Naive thymus-derived CD4-positive, alpha-beta T cell (primary cell): Measurements from ENCODE around the gene WFDC1. TPM values are rescaled to one million over a fixed set of nuclear protein-coding genes. Genes with fewer than 3 reads are reported as not detected.

Experiments
- ATAC-seq: fragments of 150-1000 bp; cut with Tn5 transposase; 2 replicates; pipeline ENCODE4 v1.10.0; 2021; ENCODE audit warnings: mild to moderate bottlenecking, moderate library complexity
- CTCF ChIA-PET: fragments of 350-600 bp; sonication (Branson Sonifier 250); formaldehyde crosslinking; loops from one replicate; lab custom pipeline; 2021; ENCODE audit warnings: antibody characterized with exemption; lab: Charles Lee
- POLR2A ChIA-PET: fragments of 350-600 bp; sonication (Branson Sonifier 250); formaldehyde crosslinking; loops from one replicate; lab custom pipeline; 2021; ENCODE audit warnings: antibody characterized with exemption, inconsistent platforms; lab: Charles Lee
- DNase-seq, 9 donors: peaks; one replicate each; pipeline versions ENCODE4 v3.0.0 to v3.0.0-alpha.2; 2020 to 2022; ENCODE audit warnings: mixed read lengths in 1 of 9
- H3K27ac ChIP-seq: one replicate; pipeline ENCODE4 v1.7.0; 2013; ENCODE audit warnings: mild to moderate bottlenecking, low read depth, low read length, moderate library complexity
- H3K27me3 ChIP-seq, 2 donors: one replicate each; pipeline ENCODE4 v1.7.0; 2013; ENCODE audit warnings: low read length in 2 of 2, mild to moderate bottlenecking in 2 of 2, moderate library complexity in 2 of 2; ENCODE audit not compliant: control insufficient read depth in 2 of 2, insufficient read depth in 2 of 2
- H3K36me3 ChIP-seq, 3 experiments: 1 replicate in 2 of 3; 2 replicates in 1 of 3; pipeline ENCODE4 v1.7.0; 2013; ENCODE audit warnings: low read length in 3 of 3, mild to moderate bottlenecking in 3 of 3, moderate library complexity in 1 of 3; ENCODE audit not compliant: insufficient read depth in 3 of 3, control insufficient read depth in 2 of 3
- H3K4me1 ChIP-seq, 2 donors: one replicate each; pipeline ENCODE4 v1.7.0; 2013; ENCODE audit warnings: low read length in 2 of 2, mild to moderate bottlenecking in 2 of 2, moderate library complexity in 1 of 2; ENCODE audit not compliant: control insufficient read depth in 2 of 2, insufficient read depth in 2 of 2
- H3K4me3 ChIP-seq: 2 replicates; pipeline ENCODE4 v1.7.0; 2013; ENCODE audit warnings: mild to moderate bottlenecking, low read length
- H3K9me3 ChIP-seq, 3 experiments: 1 replicate in 2 of 3; 2 replicates in 1 of 3; pipeline ENCODE4 v1.7.0; 2013; ENCODE audit warnings: low read length in 3 of 3; ENCODE audit not compliant: control insufficient read depth in 2 of 3
- H3K27ac Mint-ChIP-seq, 9 donors: one replicate each; pipeline ENCODE4 v1.8.0; 2020 to 2022; ENCODE audit warnings: mixed read lengths in 9 of 9, mild to moderate bottlenecking in 8 of 9, moderate library complexity in 5 of 9, inconsistent platforms in 2 of 9
- H3K27me3 Mint-ChIP-seq, 5 donors: one replicate each; pipeline ENCODE4 v1.8.0; 2021 to 2022; ENCODE audit warnings: mixed read lengths in 5 of 5, mild to moderate bottlenecking in 1 of 5
- H3K36me3 Mint-ChIP-seq, 5 donors: one replicate each; pipeline ENCODE4 v1.8.0; 2020 to 2022; ENCODE audit warnings: mixed read lengths in 5 of 5, mild to moderate bottlenecking in 3 of 5, inconsistent platforms in 1 of 5
- H3K4me1 Mint-ChIP-seq, 7 donors: one replicate each; pipeline ENCODE4 v1.8.0; 2020 to 2022; ENCODE audit warnings: mixed read lengths in 7 of 7, mild to moderate bottlenecking in 3 of 7, inconsistent platforms in 1 of 7
- H3K4me3 Mint-ChIP-seq, 10 donors: one replicate each; pipeline ENCODE4 v1.8.0; 2020 to 2022; ENCODE audit warnings: mild to moderate bottlenecking in 10 of 10, mixed read lengths in 10 of 10, moderate library complexity in 6 of 10, inconsistent platforms in 2 of 10
- H3K9me3 Mint-ChIP-seq, 11 donors: one replicate each; pipeline ENCODE4 v1.8.0; 2020 to 2022; ENCODE audit warnings: mixed read lengths in 11 of 11, mild to moderate bottlenecking in 4 of 11, inconsistent platforms in 1 of 11, moderate library complexity in 1 of 11
- intact Hi-C, 2 donors: fragments of 100-400 bp; cut with micrococcal nuclease; formaldehyde crosslinking; loops; one replicate each; pipeline ENCODE4 v1.15.1; 2023
- polyA plus RNA-seq, 2 donors: library from polyadenylated mRNA; unstranded; fragments of 300-500 nt; fragmentation: Illumina TruSeq; gene quantifications; one replicate each; pipeline ENCODE4 v1.2.3, GENCODE V29; 2021
- total RNA-seq, 6 experiments: library from RNA in 5 of 6; stranded (reverse) in 5 of 6; gene quantifications; 1 replicate in 5 of 6; 2 replicates in 1 of 6; pipeline ENCODE4 v1.2.3 and lab custom pipeline; 2021 to 2026

The WFDC1 gene
- total and polyA plus RNA-seq, 7 experiments from 2014 or later = not detected

GRCh38 chr16:84271037-84271436, 23.6 kb upstream of the WFDC1 start:
- peaks cover 0 to 10% (median 0%) of the 10 kb centered on the region in 5 donors for H3K27me3 Mint-ChIP-seq
- no peak overlapping the region for H3K4me3 Mint-ChIP-seq
- H3K9me3 ChIP-seq = no peaks in the 10 kb centered on the region
- H3K27me3 ChIP-seq = no peaks in the 10 kb centered on the region
- H3K4me1 Mint-ChIP-seq = no peaks in the 10 kb centered on the region
- ChIA-PET POLR2A (no interaction called here), CTCF (no interaction called here)
- intact Hi-C loops = no loop called here
- H3K4me1 ChIP-seq = no peaks in the 10 kb centered on the region
- H3K36me3 ChIP-seq = no peaks in the 10 kb centered on the region
- H3K4me3 ChIP-seq = no peak overlapping the region
- H3K27ac ChIP-seq = no peak overlapping the region
- peaks cover 0 to 2% (median 0%) of the 10 kb centered on the region in 11 donors for H3K9me3 Mint-ChIP-seq
- no peaks in the 10 kb centered on the region for H3K36me3 Mint-ChIP-seq
- H3K27ac Mint-ChIP-seq = no peak overlapping the region
- DNase-seq (no peak), ATAC-seq (no peak)

DNA sequence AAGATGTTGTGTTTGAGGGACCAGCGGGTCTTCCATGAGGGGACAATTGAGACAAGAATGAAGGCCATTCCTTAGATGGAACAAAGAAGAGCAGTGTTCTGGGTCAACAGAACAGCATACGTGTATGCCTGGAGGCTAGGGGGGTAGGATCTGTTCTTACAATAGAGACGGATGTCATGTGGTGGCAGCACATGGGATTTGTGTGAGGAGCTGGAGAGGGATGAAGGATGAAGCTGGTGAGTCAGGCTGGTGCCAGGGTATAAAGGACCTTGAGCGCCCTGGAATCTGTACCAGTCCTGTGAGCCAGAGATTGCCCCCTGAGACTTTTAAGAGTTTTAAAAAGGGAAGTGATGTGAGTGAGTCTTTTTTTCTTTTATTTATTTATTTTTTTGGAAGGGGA, 22.8 kb upstream of the WFDC1 start:
- ChIA-PET CTCF (interaction anchor here (0.8 kb wide), 1 partner anchor 448 kb away, joined by 3 read pairs; no protein-coding TSS in a partner anchor), POLR2A (no interaction called here)
- intact Hi-C loops = no loop called here

GRCh38 chr16:84272740-84273320, 21.8 kb upstream of the WFDC1 start:
- no peak for DNase-seq
- ATAC-seq = no peak
- Mint-ChIP-seq H3K27me3 (peaks cover 0 to 6% (median 0%) of the 10 kb centered on the region in 5 donors), H3K4me3 (no peak overlapping the region), H3K36me3 (no peaks in the 10 kb centered on the region), H3K4me1 (no peaks in the 10 kb centered on the region), H3K27ac (no peak overlapping the region), H3K9me3 (peaks cover 0 to 2% (median 0%) of the 10 kb centered on the region in 11 donors)
- no peak overlapping the region for H3K27ac ChIP-seq
- POLR2A ChIA-PET = no interaction called here
- no peaks in the 10 kb centered on the region for H3K27me3 ChIP-seq
- no peaks in the 10 kb centered on the region for H3K4me1 ChIP-seq
- H3K4me3 ChIP-seq = no peak overlapping the region
- intact Hi-C loops = no loop called here
- no peaks in the 10 kb centered on the region for H3K9me3 ChIP-seq
- no peaks in the 10 kb centered on the region for H3K36me3 ChIP-seq
- CTCF ChIA-PET = interaction anchor here (0.8 kb wide), 1 partner anchor 447 kb away, joined by 3 read pairs; no protein-coding TSS in a partner anchor

More for the DNA sequence above, 22.8 kb upstream of the WFDC1 start:
- Mint-ChIP-seq H3K27ac (no peak overlapping the region), H3K4me1 (no peaks in the 10 kb centered on the region), H3K36me3 (no peaks in the 10 kb centered on the region), H3K27me3 (peaks cover 0 to 10% (median 0%) of the 10 kb centered on the region in 5 donors), H3K9me3 (peaks cover 0 to 2% (median 0%) of the 10 kb centered on the region in 11 donors), H3K4me3 (no peak overlapping the region)
- no peaks in the 10 kb centered on the region for H3K9me3 ChIP-seq
- no peak overlapping the region for H3K27ac ChIP-seq
- no peak overlapping the region for H3K4me3 ChIP-seq
- no peaks in the 10 kb centered on the region for H3K27me3 ChIP-seq
- no peaks in the 10 kb centered on the region for H3K4me1 ChIP-seq
- H3K36me3 ChIP-seq = no peaks in the 10 kb centered on the region
- DNase-seq (no peak), ATAC-seq (no peak)

DNA sequence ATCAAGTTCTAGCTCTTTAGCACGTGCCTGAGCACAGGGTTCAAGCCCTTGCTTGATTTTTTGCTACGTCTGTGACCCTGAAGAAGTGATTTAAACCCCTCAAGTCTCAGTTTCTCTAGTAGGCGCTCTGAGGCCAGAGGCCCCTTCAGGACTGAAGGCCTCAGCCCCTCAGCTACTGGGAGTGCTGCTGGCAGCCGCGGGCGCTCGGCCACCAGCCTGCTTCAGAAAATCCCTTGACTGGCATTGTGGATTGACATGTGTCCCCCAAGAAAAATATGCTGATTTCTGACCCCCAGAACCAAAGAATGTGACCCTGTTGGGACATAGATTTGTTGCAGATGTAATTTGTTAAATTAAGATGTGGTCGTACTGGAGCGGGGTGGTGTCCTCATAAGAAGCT, 20.2 kb upstream of the WFDC1 start:
- DNase-seq = no peak
- peaks cover 0 to 2% (median 0%) of the 10 kb centered on the region in 11 donors for H3K9me3 Mint-ChIP-seq
- CTCF ChIA-PET = no interaction called here

DNA sequence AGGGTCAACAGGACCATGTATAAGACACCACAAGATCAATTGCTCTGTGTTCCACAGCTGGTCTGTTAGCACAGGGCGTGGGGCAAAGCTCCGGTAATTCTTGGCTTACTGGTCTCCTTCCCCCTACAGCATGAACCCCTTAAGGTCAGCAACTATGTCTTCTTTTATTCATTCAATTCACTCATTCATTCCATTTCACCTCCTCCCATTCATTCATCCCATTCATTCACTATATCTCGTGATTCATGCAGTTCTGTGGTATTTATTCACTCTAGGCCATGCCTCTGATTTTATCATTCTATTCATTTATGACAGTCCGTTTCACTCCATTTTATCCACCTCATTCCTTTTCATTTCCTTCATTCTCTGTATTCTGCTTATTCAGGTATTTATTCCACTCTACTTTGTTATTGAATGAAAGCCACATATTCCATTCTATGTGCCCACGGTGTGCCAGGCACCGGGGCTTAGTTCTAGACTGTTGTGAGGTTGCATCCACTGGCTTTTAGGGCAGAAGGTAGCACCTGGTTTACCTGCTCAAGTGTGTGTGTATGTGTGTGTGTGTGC, 19.0 kb upstream of the WFDC1 start:
- ChIA-PET POLR2A (no interaction called here), CTCF (interaction anchor here (0.6 kb wide), 1 partner anchor 704 kb away, joined by 5 read pairs; no protein-coding TSS in a partner anchor)
- no peaks in the 10 kb centered on the region for H3K27me3 ChIP-seq
- intact Hi-C loops = loop anchor here in 1 of 2 donors (2.0 kb wide), 1 partner anchor 347 kb away; no protein-coding TSS in a partner anchor
- no peak for DNase-seq
- no peaks in the 10 kb centered on the region for H3K36me3 Mint-ChIP-seq
- H3K9me3 Mint-ChIP-seq = peaks cover 0 to 2% (median 0%) of the 10 kb centered on the region in 11 donors
- no peaks in the 10 kb centered on the region for H3K4me1 Mint-ChIP-seq
- no peaks in the 10 kb centered on the region for H3K9me3 ChIP-seq
- peaks cover 0 to 10% (median 0%) of the 10 kb centered on the region in 5 donors for H3K27me3 Mint-ChIP-seq
- no peak overlapping the region for H3K27ac Mint-ChIP-seq
- H3K4me1 ChIP-seq = no peaks in the 10 kb centered on the region
- H3K4me3 ChIP-seq = no peak overlapping the region
- no peak overlapping the region for H3K4me3 Mint-ChIP-seq
- ATAC-seq = no peak
- H3K27ac ChIP-seq = no peak overlapping the region
- H3K36me3 ChIP-seq = no peaks in the 10 kb centered on the region

More for the DNA sequence above, 20.2 kb upstream of the WFDC1 start:
- H3K27me3 ChIP-seq = no peaks in the 10 kb centered on the region
- H3K4me1 ChIP-seq = no peaks in the 10 kb centered on the region
- H3K36me3 ChIP-seq = no peaks in the 10 kb centered on the region
- no peaks in the 10 kb centered on the region for H3K9me3 ChIP-seq
- Mint-ChIP-seq H3K4me3 (no peak overlapping the region), H3K27ac (no peak overlapping the region), H3K27me3 (peaks cover 0 to 10% (median 0%) of the 10 kb centered on the region in 5 donors), H3K4me1 (no peaks in the 10 kb centered on the region), H3K36me3 (no peaks in the 10 kb centered on the region)
- POLR2A ChIA-PET = no interaction called here
- intact Hi-C loops = no loop called here
- ATAC-seq = no peak
- H3K27ac ChIP-seq = no peak overlapping the region
- H3K4me3 ChIP-seq = no peak overlapping the region

DNA sequence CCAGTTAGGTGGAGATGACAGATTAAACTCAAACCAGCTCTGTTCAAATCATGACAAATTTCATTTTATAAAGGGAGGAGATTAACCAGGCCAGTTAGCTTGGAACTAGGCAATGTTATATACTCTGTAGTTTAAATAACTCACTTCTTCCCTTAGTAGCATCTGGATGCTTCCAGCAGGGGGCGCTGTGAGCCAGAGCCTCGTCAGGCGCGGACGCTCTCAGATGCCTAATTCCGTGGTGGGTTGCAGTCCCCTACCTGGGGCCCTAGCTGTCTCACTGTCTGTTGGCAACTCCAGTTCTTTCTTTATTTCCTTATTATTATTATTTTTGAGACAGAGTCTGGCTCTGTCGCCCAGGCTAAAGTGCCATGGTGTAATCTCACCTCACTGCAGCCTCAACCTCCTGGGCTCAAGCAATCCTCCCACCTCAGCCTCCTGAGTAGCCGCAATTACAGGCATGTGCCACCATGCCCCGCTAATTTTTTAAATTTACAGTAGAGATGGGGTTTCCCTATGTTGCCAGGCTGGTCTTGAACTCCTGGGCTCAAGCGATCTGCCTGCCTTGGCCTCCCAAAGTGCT, 17.3 kb upstream of the WFDC1 start:
- ATAC-seq (peak; percentile 78), DNase-seq (peak; percentile 27 to 73 (median 58))
- H3K4me3 ChIP-seq = no peak overlapping the region
- H3K9me3 Mint-ChIP-seq = peaks cover 0 to 3% (median 0%) of the 10 kb centered on the region in 11 donors
- no peak overlapping the region for H3K4me3 Mint-ChIP-seq
- POLR2A ChIA-PET = no interaction called here
- no peaks in the 10 kb centered on the region for H3K4me1 Mint-ChIP-seq
- H3K4me1 ChIP-seq = no peaks in the 10 kb centered on the region
- H3K27me3 Mint-ChIP-seq = peaks cover 0 to 10% (median 0%) of the 10 kb centered on the region in 5 donors
- intact Hi-C loops = loop anchor here (1.0 to 2.0 kb wide), 5 partner anchors 207 to 693 kb away; no protein-coding TSS in a partner anchor
- H3K36me3 ChIP-seq = no peaks in the 10 kb centered on the region
- H3K27ac Mint-ChIP-seq = no peak overlapping the region
- no peak overlapping the region for H3K27ac ChIP-seq
- no peaks in the 10 kb centered on the region for H3K36me3 Mint-ChIP-seq
- H3K27me3 ChIP-seq = no peaks in the 10 kb centered on the region
- CTCF ChIA-PET = interaction anchor here (0.5 to 1.9 kb wide), 12 partner anchors 9 to 463 kb away, joined by 3 to 7 read pairs (median 4); no protein-coding TSS in a partner anchor
- H3K9me3 ChIP-seq = no peaks in the 10 kb centered on the region
